ENCODE measurements around the gene PCSK6.

- no peak for TF ChIP-seq CTCF (IDR thresholded peaks at IDR 0.05)
- no peak for TF ChIP-seq POLR2A (IDR thresholded peaks at IDR 0.05)
Measured at GRCh38 chr15:101470548-101471239, 18.8 kb downstream of the PCSK6 start.
